HCT116 (cell line): Measurements from ENCODE around the gene DLX4. TPM values are rescaled to one million over a fixed set of nuclear protein-coding genes. Genes with fewer than 3 reads are reported as not detected.

Source experiments
- ATAC-seq: fragments of 200-7000 bp; cut with Tn5 transposase; 2 replicates; pipeline ENCODE4 v1.9.1; 2020; ENCODE audit warnings: mild to moderate bottlenecking, moderate library complexity
- BruUV-seq: library from RNA; stranded (reverse); fragments of 400-500 nt; replicated peaks from 2 replicates; lab custom pipeline; 2021; lab: Mats Ljungman, UMichigan
- CTCF ChIA-PET: fragments of 300-600 bp; sonication (Branson Sonifier 250); formaldehyde crosslinking; loops from one replicate; lab custom pipeline; 2021; ENCODE audit warnings: antibody characterized with exemption; lab: Charles Lee
- POLR2A ChIA-PET: fragments of 300-600, 350-600 bp; sonication (Branson Sonifier 250); formaldehyde crosslinking; loops from one replicate; lab custom pipeline; 2021; ENCODE audit warnings: antibody characterized with exemption; lab: Charles Lee
- RAD21 ChIA-PET, 2 experiments: fragments of 300-600 bp; sonication (Branson Sonifier 250); formaldehyde crosslinking; loops; one replicate each; lab custom pipeline; 2023; ENCODE audit warnings: low total read pairs in 2 of 2; ENCODE audit not compliant: uncharacterized antibody in 2 of 2, unreplicated experiment in 2 of 2, low non-redundant PET in 1 of 2; lab: Charles Lee
- DNase-seq: peaks from one replicate; pipeline ENCODE4 v3.0.0-alpha.2; 2010; ENCODE audit warnings: low read depth, low spot score
- H2AFZ ChIP-seq: fragments of 200-600 bp; shearing (Covaris generic), sonication (generic); 2 replicates; pipeline ENCODE4 v1.6.1; 2017; ENCODE audit warnings: low read depth, mixed run types, mixed read lengths, antibody characterized with exemption, low read length; ENCODE audit not compliant: poor library complexity, severe bottlenecking
- H3K27ac ChIP-seq: 2 replicates; pipeline ENCODE4 v1.5.1; 2012; ENCODE audit warnings: low read depth, low read length
- H3K27me3 ChIP-seq: fragments of 200-600 bp; sonication (generic); 2 replicates; pipeline ENCODE4 v1.6.1; 2016; ENCODE audit warnings: mixed run types, low read length, mixed read lengths; ENCODE audit not compliant: insufficient read depth
- H3K36me3 ChIP-seq, 2 experiments: fragments of 200-500 bp in 1 of 2; fragments of 200-600 bp in 1 of 2; sonication (Bioruptor generic) in 1 of 2; sonication (generic) in 1 of 2; 2 replicates each; pipeline versions ENCODE4 v1.5.1 to v1.6.1; 2014 to 2016; ENCODE audit warnings: low read length in 2 of 2, inconsistent platforms in 1 of 2, mixed read lengths in 1 of 2, mixed run types in 1 of 2; ENCODE audit not compliant: insufficient read depth in 2 of 2, control insufficient read depth in 1 of 2
- H3K4me1 ChIP-seq, 2 experiments: fragments of 200-600 bp in 1 of 2; sonication (generic) in 1 of 2; 2 replicates each; pipeline versions ENCODE4 v1.5.1 to v1.6.1; 2012 to 2017; ENCODE audit warnings: low read length in 2 of 2, inconsistent platforms in 1 of 2, mild to moderate bottlenecking in 1 of 2, mixed read lengths in 1 of 2, mixed run types in 1 of 2, moderate library complexity in 1 of 2; ENCODE audit not compliant: insufficient read depth in 2 of 2, control insufficient read depth in 1 of 2
- H3K4me2 ChIP-seq: fragments of 200-600 bp; sonication (generic); 2 replicates; pipeline ENCODE4 v1.6.1; 2017; ENCODE audit warnings: mixed run types, low read length, mixed read lengths
- H3K4me3 ChIP-seq, 2 experiments: fragments of 200-600 bp in 1 of 2; sonication (generic) in 1 of 2; replicated peaks in 1 of 2; 2 replicates each; pipeline ENCODE4 v1.5.1; 2011 to 2016; ENCODE audit warnings: low read length in 2 of 2, control low read depth in 1 of 2, low read depth in 1 of 2, mild to moderate bottlenecking in 1 of 2, mixed read lengths in 1 of 2, mixed run types in 1 of 2
- H3K79me2 ChIP-seq: fragments of 200-600 bp; sonication (generic); 2 replicates; pipeline ENCODE4 v1.6.1; 2017; ENCODE audit warnings: mild to moderate bottlenecking, mixed run types, low read length, moderate library complexity, mixed read lengths; ENCODE audit not compliant: insufficient read depth
- H3K9ac ChIP-seq: fragments of 200-600 bp; sonication (generic); 2 replicates; pipeline ENCODE4 v1.6.1; 2016; ENCODE audit warnings: low read length, mixed read lengths
- H3K9me2 ChIP-seq: fragments of 200-600 bp; sonication (generic), shearing (Covaris generic); 2 replicates; pipeline ENCODE4 v1.6.1; 2017; ENCODE audit warnings: mixed run types, mild to moderate bottlenecking, moderate library complexity; ENCODE audit not compliant: insufficient read depth
- H3K9me3 ChIP-seq, 2 experiments: fragments of 200-500 bp in 1 of 2; fragments of 200-600 bp in 1 of 2; sonication (Bioruptor generic) in 1 of 2; sonication (generic) in 1 of 2; 2 replicates each; pipeline ENCODE4 v1.6.1; 2014 to 2017; ENCODE audit warnings: low read length in 2 of 2, mixed read lengths in 2 of 2, inconsistent platforms in 1 of 2, low read depth in 1 of 2, mild to moderate bottlenecking in 1 of 2, mixed run types in 1 of 2, moderate library complexity in 1 of 2; ENCODE audit not compliant: control insufficient read depth in 1 of 2, insufficient read depth in 1 of 2
- H4K20me1 ChIP-seq: fragments of 200-600 bp; sonication (generic), shearing (Covaris generic); 2 replicates; pipeline ENCODE4 v1.6.1; 2017; ENCODE audit warnings: mixed run types, mild to moderate bottlenecking, moderate library complexity; ENCODE audit not compliant: insufficient read depth
- CBX3 ChIP-seq: IDR thresholded peaks from 2 replicates; pipeline ENCODE4 v1.6.1; 2012; ENCODE audit warnings: low read depth
- CTCF ChIP-seq, 3 experiments: fragments of 200-600 bp in 1 of 3; sonication (generic) in 1 of 3; IDR thresholded peaks in 2 of 3; conservative IDR thresholded peaks in 1 of 3; 2 replicates each; pipeline ENCODE4 v1.5.1; 2012 to 2017; ENCODE audit warnings: low read depth in 2 of 3, low read length in 2 of 3, antibody characterized with exemption in 1 of 3, borderline replicate concordance in 1 of 3, control low read depth in 1 of 3, mild to moderate bottlenecking in 1 of 3, mixed read lengths in 1 of 3, mixed run types in 1 of 3, moderate library complexity in 1 of 3; ENCODE audit not compliant: insufficient read depth in 1 of 3
- EGR1 ChIP-seq: IDR thresholded peaks from 2 replicates; pipeline ENCODE4 v1.6.1; 2012; ENCODE audit warnings: low read depth
- ELF1 ChIP-seq: IDR thresholded peaks from 2 replicates; pipeline ENCODE4 v1.6.1; 2012; ENCODE audit warnings: low read depth, borderline replicate concordance
- EZH2 ChIP-seq: fragments of 200-600 bp; sonication (generic); IDR thresholded peaks from 2 replicates; pipeline ENCODE4 v1.6.1; 2017; ENCODE audit warnings: antibody characterized with exemption, mixed run types
- JUND ChIP-seq: IDR thresholded peaks from 2 replicates; pipeline ENCODE4 v1.6.1; 2012
- MAX ChIP-seq: IDR thresholded peaks from 2 replicates; pipeline ENCODE4 v1.6.1; 2012
- POLR2A ChIP-seq: IDR thresholded peaks from 2 replicates; pipeline ENCODE4 v1.7.0; 2011; ENCODE audit warnings: borderline replicate concordance; ENCODE audit not compliant: insufficient read depth, insufficient read length; ENCODE audit errors: extremely low read depth
- POLR2AphosphoS5 ChIP-seq: IDR thresholded peaks from 2 replicates; pipeline ENCODE4 v1.6.1; 2011; ENCODE audit warnings: mild to moderate bottlenecking, low read depth, low read length, moderate library complexity
- RAD21 ChIP-seq: IDR thresholded peaks from 2 replicates; pipeline ENCODE4 v1.6.1; 2012; ENCODE audit warnings: low read depth, mild to moderate bottlenecking
- SIN3A ChIP-seq: IDR thresholded peaks from 2 replicates; pipeline ENCODE4 v1.6.1; 2012; ENCODE audit warnings: low read depth
- YY1 ChIP-seq: IDR thresholded peaks from 2 replicates; pipeline ENCODE4 v1.6.1; 2011; ENCODE audit warnings: low read length, low read depth, moderate library complexity, mild to moderate bottlenecking; ENCODE audit not compliant: insufficient replicate concordance; ENCODE audit errors: extremely low read depth
- ZFX ChIP-seq: fragments of 450-650 bp; IDR thresholded peaks from 2 replicates; pipeline ENCODE4 v1.6.1; 2017
- ZNF274 ChIP-seq: fragments of 200-500 bp; sonication (Bioruptor generic); IDR thresholded peaks from 2 replicates; pipeline ENCODE4 v1.6.1; 2014; ENCODE audit warnings: mild to moderate bottlenecking, low read depth, low read length, inconsistent platforms
- intact Hi-C: fragments of 100-400 bp; cut with micrococcal nuclease; formaldehyde crosslinking; loops from 2 replicates; pipeline ENCODE4 v1.10.0; 2022
- total RNA-seq: library from RNA; stranded (reverse); gene quantifications from one replicate; pipeline ENCODE4 v1.2.1, GENCODE V29; 2021; ENCODE audit not compliant: unreplicated experiment
- TF ChIP-seq, protein P1 (sequence below): IDR thresholded peaks from 2 replicates; pipeline ENCODE4 v1.6.1; 2012

The DLX4 gene
- total RNA-seq, 1 experiment from 2014 or later: 14.0 TPM

DNA sequence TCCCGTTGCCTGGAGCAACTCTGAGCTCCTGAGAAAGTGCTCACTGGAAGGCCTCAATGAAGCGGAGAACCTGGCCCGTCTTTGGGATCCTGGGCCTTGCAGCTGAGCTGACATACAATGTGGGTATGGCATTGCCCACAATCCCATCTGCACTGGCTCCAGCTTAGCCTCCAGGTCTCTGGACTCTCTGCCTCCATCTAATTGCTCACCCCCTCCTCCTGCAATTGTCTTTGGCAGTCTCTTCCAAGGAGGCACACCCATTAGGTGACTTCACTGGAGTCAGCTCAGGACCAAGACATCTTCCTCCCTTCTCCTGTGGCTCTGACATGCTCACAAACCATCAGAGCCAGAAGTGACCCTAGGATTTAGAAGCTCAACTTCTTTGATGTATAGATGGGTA is 1.5 kb downstream of the DLX4 start:
- H2AFZ ChIP-seq: no peak overlapping the region
- TF ChIP-seq CTCF (IDR thresholded peaks at IDR 0.05 in 2 of 3, conservative IDR thresholded peaks at IDR 0.05 in 1 of 3; ENCODE audit: borderline replicate concordance in 1 of 3, insufficient read depth in 1 of 3, low read depth in 2 of 3, low read length in 2 of 3): no peak
- no peak for TF ChIP-seq CBX3
- no peak for TF ChIP-seq JUND
- no peak for TF ChIP-seq POLR2AphosphoS5
- TF ChIP-seq ZNF274: no peak
- TF ChIP-seq EGR1: no peak
- no peak for TF ChIP-seq YY1
- TF ChIP-seq POLR2A: no peak
- TF ChIP-seq ZFX: no peak
- TF ChIP-seq MAX: no peak
- no peak for TF ChIP-seq SIN3A
- TF ChIP-seq, protein P1, sequence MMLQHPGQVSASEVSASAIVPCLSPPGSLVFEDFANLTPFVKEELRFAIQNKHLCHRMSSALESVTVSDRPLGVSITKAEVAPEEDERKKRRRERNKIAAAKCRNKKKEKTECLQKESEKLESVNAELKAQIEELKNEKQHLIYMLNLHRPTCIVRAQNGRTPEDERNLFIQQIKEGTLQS: no peak
- no peak for TF ChIP-seq RAD21
- TF ChIP-seq EZH2: no peak
- TF ChIP-seq ELF1: no peak
- no peak for DNase-seq
- H3K9me2 ChIP-seq: no peaks in the 10 kb centered on the region
- no peaks in the 10 kb centered on the region for H3K36me3 ChIP-seq
- BruUV-seq: no TSS peak
- H3K4me1 ChIP-seq: peaks cover 9 to 31% of the 10 kb centered on the region in 2 experiments; a peak in 3 of 4 replicates
- no peaks in the 10 kb centered on the region for H3K79me2 ChIP-seq
- no peaks in the 10 kb centered on the region for H3K9me3 ChIP-seq
- H3K4me3 ChIP-seq: no peak overlapping the region
- H3K9ac ChIP-seq: no peak overlapping the region
- no peaks in the 10 kb centered on the region for H4K20me1 ChIP-seq
- intact Hi-C loops: no loop called here
- H3K27me3 ChIP-seq: peaks cover 21% of the 10 kb centered on the region; the same call in 1 of the 2 replicates
- no peak for ATAC-seq
- CTCF ChIA-PET: no interaction called here
- H3K27ac ChIP-seq: no peak overlapping the region
- H3K4me2 ChIP-seq: no peak overlapping the region
- POLR2A ChIA-PET: no interaction called here
- RAD21 ChIA-PET: interaction anchor here in 1 of 2 experiments (0.5 kb wide), 1 partner anchor 83 kb away, joined by 4 read pairs; no protein-coding TSS in a partner anchor
